ENCODE measurements around the gene IQCM. TPM values are rescaled to one million over a fixed set of nuclear protein-coding genes. Genes with fewer than 3 reads are reported as not detected.
"Not testable (repeated sequence)": the region's sequence is repeated elsewhere in the genome, so short reads cannot be mapped to it uniquely, and the experiment has no call there.

IQCM gene
- total RNA-seq, 1 donor from 2014 or later: not detected

GRCh38 chr4:149549911-149550310, 265.7 kb downstream of the IQCM start:
- H3K9me3 Mint-ChIP-seq: no peaks in the 10 kb centered on the region
- no peak for DNase-seq
- no peak overlapping the region for H3K4me3 Mint-ChIP-seq
- H3K4me1 Mint-ChIP-seq: no peaks in the 10 kb centered on the region
- intact Hi-C loops (cut with micrococcal nuclease): no loop called here
- H3K36me3 Mint-ChIP-seq (ENCODE audit: low read depth): no peaks in the 10 kb centered on the region
- H3K27me3 Mint-ChIP-seq: no peaks in the 10 kb centered on the region
- H3K27ac Mint-ChIP-seq: no peak overlapping the region

GRCh38 chr4:149534779-149535178, 280.9 kb downstream of the IQCM start:
- Mint-ChIP-seq H3K9me3 (peaks cover 4% of the 10 kb centered on the region), H3K4me3 (no peak overlapping the region), H3K36me3 (ENCODE audit: low read depth) (no peaks in the 10 kb centered on the region), H3K27ac (no peak overlapping the region), H3K27me3 (no peaks in the 10 kb centered on the region), H3K4me1 (no peaks in the 10 kb centered on the region)
- DNase-seq: no peak
- intact Hi-C loops (cut with micrococcal nuclease): no loop called here

GRCh38 chr4:149531861-149532260, 283.8 kb downstream of the IQCM start:
- Mint-ChIP-seq H3K27me3 (no peaks in the 10 kb centered on the region), H3K27ac (no peak overlapping the region), H3K36me3 (ENCODE audit: low read depth) (no peaks in the 10 kb centered on the region), H3K4me1 (no peaks in the 10 kb centered on the region), H3K4me3 (no peak overlapping the region), H3K9me3 (peaks cover 4% of the 10 kb centered on the region)
- intact Hi-C loops (cut with micrococcal nuclease): no loop called here
- no peak for DNase-seq

GRCh38 chr4:149523039-149523438, 292.6 kb downstream of the IQCM start:
- Mint-ChIP-seq H3K36me3 (ENCODE audit: low read depth) (no peaks in the 10 kb centered on the region), H3K27ac (no peak overlapping the region), H3K4me1 (no peaks in the 10 kb centered on the region), H3K27me3 (no peaks in the 10 kb centered on the region), H3K4me3 (no peak overlapping the region), H3K9me3 (peaks cover 4% of the 10 kb centered on the region)
- intact Hi-C loops (cut with micrococcal nuclease): no loop called here
- no peak for DNase-seq

- DNase-seq: no peak
- intact Hi-C loops (cut with micrococcal nuclease): no loop called here
- Mint-ChIP-seq H3K9me3 (peaks cover 4% of the 10 kb centered on the region), H3K27me3 (no peaks in the 10 kb centered on the region), H3K27ac (no peak overlapping the region), H3K4me3 (no peak overlapping the region), H3K4me1 (no peaks in the 10 kb centered on the region), H3K36me3 (ENCODE audit: low read depth) (no peaks in the 10 kb centered on the region)
These were observed 293.8 kb downstream of the IQCM start for GRCh38 chr4:149521611-149522425.

- Mint-ChIP-seq H3K4me1 (no peaks in the 10 kb centered on the region), H3K4me3 (no peak overlapping the region), H3K36me3 (ENCODE audit: low read depth) (no peaks in the 10 kb centered on the region), H3K27ac (no peak overlapping the region), H3K27me3 (no peaks in the 10 kb centered on the region), H3K9me3 (peaks cover 7% of the 10 kb centered on the region)
- intact Hi-C loops (cut with micrococcal nuclease): no loop called here
- no peak for DNase-seq
These were observed 297.2 kb downstream of the IQCM start for GRCh38 chr4:149518471-149518870.

- no peak for DNase-seq
- peaks cover 8% of the 10 kb centered on the region for H3K9me3 Mint-ChIP-seq
- no peaks in the 10 kb centered on the region for H3K4me1 Mint-ChIP-seq
- H3K27ac Mint-ChIP-seq: no peak overlapping the region
- H3K4me3 Mint-ChIP-seq: no peak overlapping the region
- intact Hi-C loops (cut with micrococcal nuclease): no loop called here
- no peaks in the 10 kb centered on the region for H3K27me3 Mint-ChIP-seq
- H3K36me3 Mint-ChIP-seq (ENCODE audit: low read depth): no peaks in the 10 kb centered on the region
These were observed 302.6 kb downstream of the IQCM start for GRCh38 chr4:149513081-149513480.

GRCh38 chr4:149512501-149512900, 303.1 kb downstream of the IQCM start:
- no peaks in the 10 kb centered on the region for H3K4me1 Mint-ChIP-seq
- intact Hi-C loops (cut with micrococcal nuclease): no loop called here
- H3K27ac Mint-ChIP-seq: no peak overlapping the region
- peaks cover 8% of the 10 kb centered on the region for H3K9me3 Mint-ChIP-seq
- DNase-seq: no peak
- H3K4me3 Mint-ChIP-seq: no peak overlapping the region
- H3K27me3 Mint-ChIP-seq: no peaks in the 10 kb centered on the region
- H3K36me3 Mint-ChIP-seq (ENCODE audit: low read depth): no peaks in the 10 kb centered on the region

- H3K4me1 Mint-ChIP-seq: no peaks in the 10 kb centered on the region
- no peak overlapping the region for H3K4me3 Mint-ChIP-seq
- intact Hi-C loops (cut with micrococcal nuclease): no loop called here
- peaks cover 8% of the 10 kb centered on the region for H3K9me3 Mint-ChIP-seq
- no peaks in the 10 kb centered on the region for H3K27me3 Mint-ChIP-seq
- H3K27ac Mint-ChIP-seq: no peak overlapping the region
- no peaks in the 10 kb centered on the region for H3K36me3 Mint-ChIP-seq (ENCODE audit: low read depth)
- DNase-seq: no peak
These were observed 303.9 kb downstream of the IQCM start for GRCh38 chr4:149511558-149512298.

- intact Hi-C loops (cut with micrococcal nuclease); H3K36me3 Mint-ChIP-seq (ENCODE audit: low read depth); H3K27ac Mint-ChIP-seq; DNase-seq; H3K27me3 Mint-ChIP-seq; H3K4me3 Mint-ChIP-seq; H3K9me3 Mint-ChIP-seq; H3K4me1 Mint-ChIP-seq: not testable (repeated sequence)
These were observed 308.3 kb downstream of the IQCM start for GRCh38 chr4:149507309-149507708.

- no peak for DNase-seq
- H3K27me3 Mint-ChIP-seq: no peaks in the 10 kb centered on the region
- H3K4me3 Mint-ChIP-seq: no peak overlapping the region
- no peak overlapping the region for H3K27ac Mint-ChIP-seq
- intact Hi-C loops (cut with micrococcal nuclease): no loop called here
- no peaks in the 10 kb centered on the region for H3K9me3 Mint-ChIP-seq
- no peaks in the 10 kb centered on the region for H3K36me3 Mint-ChIP-seq (ENCODE audit: low read depth)
- no peaks in the 10 kb centered on the region for H3K4me1 Mint-ChIP-seq
These were observed 314.8 kb downstream of the IQCM start for GRCh38 chr4:149500806-149501205.

- H3K27ac Mint-ChIP-seq: no peak overlapping the region
- no peaks in the 10 kb centered on the region for H3K27me3 Mint-ChIP-seq
- no peak for DNase-seq
- no peaks in the 10 kb centered on the region for H3K36me3 Mint-ChIP-seq (ENCODE audit: low read depth)
- no peaks in the 10 kb centered on the region for H3K9me3 Mint-ChIP-seq
- no peak overlapping the region for H3K4me3 Mint-ChIP-seq
- intact Hi-C loops (cut with micrococcal nuclease): no loop called here
- H3K4me1 Mint-ChIP-seq: no peaks in the 10 kb centered on the region
These were observed 315.9 kb downstream of the IQCM start for GRCh38 chr4:149499726-149500125.

GRCh38 chr4:149498246-149498645, 317.4 kb downstream of the IQCM start:
- intact Hi-C loops (cut with micrococcal nuclease): no loop called here
- no peaks in the 10 kb centered on the region for H3K27me3 Mint-ChIP-seq
- no peaks in the 10 kb centered on the region for H3K36me3 Mint-ChIP-seq (ENCODE audit: low read depth)
- no peak for DNase-seq
- no peak overlapping the region for H3K27ac Mint-ChIP-seq
- H3K9me3 Mint-ChIP-seq: no peaks in the 10 kb centered on the region
- H3K4me3 Mint-ChIP-seq: no peak overlapping the region
- H3K4me1 Mint-ChIP-seq: no peaks in the 10 kb centered on the region

- intact Hi-C loops (cut with micrococcal nuclease): no loop called here
- H3K36me3 Mint-ChIP-seq (ENCODE audit: low read depth): no peaks in the 10 kb centered on the region
- H3K27ac Mint-ChIP-seq: no peak overlapping the region
- DNase-seq: no peak
- no peak overlapping the region for H3K4me3 Mint-ChIP-seq
- no peaks in the 10 kb centered on the region for H3K27me3 Mint-ChIP-seq
- no peaks in the 10 kb centered on the region for H3K4me1 Mint-ChIP-seq
- H3K9me3 Mint-ChIP-seq: no peaks in the 10 kb centered on the region
These were observed 322.2 kb downstream of the IQCM start for GRCh38 chr4:149493492-149493891.
